ENCODE data around the gene AXIN2. TPM values are rescaled to one million over a fixed set of nuclear protein-coding genes. Genes with fewer than 3 reads are reported as not detected.

AXIN2 gene
- total and polyA plus RNA-seq, 10 of the 15 experiments (the other 5 are each of a cell fraction or from before 2014, with no cell fraction given) = 0.47 to 7.8 (median 3.1) TPM

DNA sequence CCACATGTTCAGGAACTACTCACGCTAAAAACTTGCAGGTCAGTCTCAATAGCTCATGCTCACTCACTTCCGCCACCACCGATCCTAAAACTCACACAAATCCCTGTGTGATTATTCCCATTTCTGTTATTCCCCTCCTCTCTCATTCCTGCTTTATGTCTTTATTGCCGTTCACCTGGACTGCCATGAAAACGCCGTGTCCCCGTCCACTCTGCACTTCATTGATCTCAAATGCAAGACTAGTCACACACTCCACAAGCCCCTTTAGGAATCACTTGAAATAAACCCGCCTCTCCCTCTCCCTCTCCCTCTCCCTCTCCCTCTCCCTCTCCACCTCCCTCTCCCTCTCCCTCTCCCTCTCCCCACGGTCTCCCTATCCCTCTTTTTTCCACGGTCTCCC is 78.0 kb downstream of the AXIN2 start:
- CTCF ChIA-PET = no interaction called here
- 79% methylated on average over 8 of the region's 10 CpGs for WGBS (ENCODE audit: insufficient coverage, insufficient replicate concordance, low lambda C conversion rate, missing lambda C conversion rate)
- in situ Hi-C loops (cut with MboI) (no loop called here), intact Hi-C loops (cut with micrococcal nuclease; ENCODE audit: unreplicated experiment) (no loop called here)
- DNase-seq (ENCODE audit: low read depth, low spot score) (no peak), FAIRE-seq (no peak), ATAC-seq (no peak)
- POLR2A ChIA-PET = no interaction called here
- H2AFZ ChIP-seq (ENCODE audit: control insufficient read depth, low read depth, low read length) = no peak overlapping the region
- no peak overlapping the region for H3K27ac ChIP-seq (ENCODE audit: control insufficient read depth, insufficient read depth)
- no peak overlapping the region for H3K4me2 ChIP-seq (ENCODE audit: control insufficient read depth, insufficient read depth)
- H3K36me3 ChIP-seq (ENCODE audit: control insufficient read depth in 2 of 2, insufficient read depth in 2 of 2, low read length in 1 of 2) = no peaks in the 10 kb centered on the region
- H4K20me1 ChIP-seq (ENCODE audit: control insufficient read depth, insufficient read depth) = no peaks in the 10 kb centered on the region
- RAD21 ChIA-PET (ENCODE audit: unreplicated experiment) = no interaction called here
- SMC1A ChIA-PET (ENCODE audit: uncharacterized antibody, unreplicated experiment) = no interaction called here
- H3K79me2 ChIP-seq (ENCODE audit: control insufficient read depth, insufficient read depth, low read length) = no peaks in the 10 kb centered on the region
- no peak overlapping the region for H3K9ac ChIP-seq (ENCODE audit: control insufficient read depth, insufficient read depth, low read length)
- H3K4me3 ChIP-seq = no peak overlapping the region
- no TSS peak for BruUV-seq (replicated peaks)
- H3K4me1 ChIP-seq (ENCODE audit: control insufficient read depth, insufficient read depth, low read length) = no peaks in the 10 kb centered on the region
- H3K9me3 ChIP-seq (replicated peaks; ENCODE audit: control insufficient read depth, insufficient read depth, low read length) = no peaks in the 10 kb centered on the region; the same call in 2 of the 3 replicates
- H3K27me3 ChIP-seq (replicated peaks in 1 of 2; ENCODE audit: control insufficient read depth in 2 of 2, insufficient read depth in 2 of 2, low read length in 1 of 2) = no peaks in the 10 kb centered on the region; a peak in 1 of 4 replicates
- no peak for TF ChIP-seq BHLHE40 (IDR thresholded peaks at IDR 0.05; ENCODE audit: borderline replicate concordance in 1 of 2, low read depth in 2 of 2, low read length in 1 of 2)
- no peak for TF ChIP-seq MYC (IDR thresholded peaks at IDR 0.05; ENCODE audit: insufficient read depth, insufficient read length, insufficient replicate concordance, low read length, severe bottlenecking)
- TF ChIP-seq BACH1 (IDR thresholded peaks at IDR 0.05; ENCODE audit: borderline replicate concordance) = no peak
- TF ChIP-seq SUZ12 (IDR thresholded peaks at IDR 0.05; ENCODE audit: unreplicated experiment) = no peak
- no peak for TF ChIP-seq RBBP5 (conservative IDR thresholded peaks at IDR 0.05)
- TF ChIP-seq ATF2 (IDR thresholded peaks at IDR 0.05; ENCODE audit: low read length) = no peak
- no peak for TF ChIP-seq E2F8 (IDR thresholded peaks at IDR 0.05; ENCODE audit: low read depth, partially characterized antibody)
- no peak for TF ChIP-seq POLR2AphosphoS5 (IDR thresholded peaks at IDR 0.05; ENCODE audit: low read length)
- TF ChIP-seq REST (IDR thresholded peaks at IDR 0.05; ENCODE audit: low read depth, low read length) = no peak
- TF ChIP-seq HCFC1 (IDR thresholded peaks at IDR 0.05; ENCODE audit: low read length) = no peak
- TF ChIP-seq PRDM15 (CRISPR knock-in tag; IDR thresholded peaks at IDR 0.05) = no peak
- TF ChIP-seq KDM1A (IDR thresholded peaks at IDR 0.05; ENCODE audit: borderline replicate concordance) = no peak
- TF ChIP-seq WRNIP1 (IDR thresholded peaks at IDR 0.05; ENCODE audit: borderline replicate concordance, low read depth, low read length) = no peak
- TF ChIP-seq DPF2 (IDR thresholded peaks at IDR 0.05) = no peak
